ES-I3 (cell line): ENCODE results near the gene FDXR.

ENCODE experiments used
- H3K36me3 ChIP-seq: 2 replicates; pipeline ENCODE4 v1.6.1; 2013; ENCODE audit warnings: mild to moderate bottlenecking, low read length, control low read depth, moderate library complexity; ENCODE audit not compliant: insufficient read depth
- H3K4me1 ChIP-seq: 2 replicates; pipeline ENCODE4 v1.6.1; 2013; ENCODE audit warnings: mild to moderate bottlenecking, control low read depth, low read length; ENCODE audit not compliant: insufficient read depth
- H3K9ac ChIP-seq: 2 replicates; pipeline ENCODE4 v1.6.1; 2013; ENCODE audit warnings: low read depth, mild to moderate bottlenecking, low read length, moderate library complexity
- H3K9me3 ChIP-seq: 2 replicates; pipeline ENCODE4 v1.6.1; 2013; ENCODE audit warnings: mild to moderate bottlenecking, low read length, moderate library complexity; ENCODE audit not compliant: control insufficient read depth, insufficient read depth

FDXR gene

DNA sequence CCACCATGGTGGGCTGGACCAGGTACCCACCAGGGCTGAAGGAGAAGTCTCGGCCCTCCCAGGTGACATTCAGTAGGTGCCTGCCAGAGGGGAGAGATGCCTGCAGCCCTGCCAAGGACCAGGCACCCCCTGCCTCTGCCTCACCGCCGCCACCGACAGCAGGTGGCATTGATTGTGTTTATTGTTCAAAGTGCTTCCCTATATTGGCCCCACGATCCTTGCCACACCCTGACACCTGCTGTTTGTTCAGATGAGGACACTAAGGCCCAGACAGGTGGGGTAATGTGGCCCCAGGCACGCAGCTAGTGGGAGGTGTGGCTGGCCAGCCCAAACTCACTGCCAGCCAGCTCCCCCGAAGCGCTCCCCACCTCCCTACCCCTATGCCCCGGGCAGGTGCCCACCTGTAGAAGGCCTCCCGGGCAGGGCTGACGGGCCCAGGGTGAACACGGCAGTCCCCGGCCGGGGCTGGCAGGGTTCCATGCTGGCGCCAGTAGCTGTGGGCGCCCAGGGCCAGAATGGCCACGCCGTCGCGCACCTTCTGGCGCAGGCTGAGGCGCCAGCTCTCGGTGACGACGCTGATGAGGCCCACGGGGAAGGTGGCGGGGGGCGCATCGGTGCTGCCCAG lies 21.1 kb downstream of the FDXR start:
- Histone ChIP-seq H3K4me1 (0 out of 2 replicates have a peak, but pooled peaks cover 3% of the 10 kb centered on the region), H3K9ac (no peak overlapping the region), H3K9me3 (no peaks in the 10 kb centered on the region), H3K36me3 (no peaks in the 10 kb centered on the region)

DNA sequence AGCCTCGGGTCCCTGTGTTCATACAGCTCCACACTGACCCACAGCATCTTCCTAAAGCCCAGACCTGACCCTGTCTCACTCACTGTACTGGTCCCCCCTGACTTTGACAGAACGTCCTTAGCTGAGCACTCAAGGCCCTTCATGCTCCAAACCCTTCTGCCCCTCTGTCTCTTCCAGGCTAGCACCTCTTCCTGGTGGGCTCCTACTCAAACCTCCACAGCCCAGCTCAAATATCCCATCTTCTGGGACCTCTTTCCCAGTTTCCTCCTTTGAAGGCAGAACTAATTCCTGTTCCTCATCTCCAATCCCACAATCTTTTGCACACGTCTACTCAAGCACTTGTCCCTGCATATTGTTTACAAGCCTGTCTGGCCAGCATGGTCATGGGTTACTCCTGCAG lies 21.9 kb downstream of the FDXR start:
- H3K4me1 ChIP-seq = 0 out of 2 replicates have a peak, but pooled peaks cover 3% of the 10 kb centered on the region
- no peaks in the 10 kb centered on the region for H3K9me3 ChIP-seq
- H3K9ac ChIP-seq = no peak overlapping the region
- H3K36me3 ChIP-seq = no peaks in the 10 kb centered on the region

DNA sequence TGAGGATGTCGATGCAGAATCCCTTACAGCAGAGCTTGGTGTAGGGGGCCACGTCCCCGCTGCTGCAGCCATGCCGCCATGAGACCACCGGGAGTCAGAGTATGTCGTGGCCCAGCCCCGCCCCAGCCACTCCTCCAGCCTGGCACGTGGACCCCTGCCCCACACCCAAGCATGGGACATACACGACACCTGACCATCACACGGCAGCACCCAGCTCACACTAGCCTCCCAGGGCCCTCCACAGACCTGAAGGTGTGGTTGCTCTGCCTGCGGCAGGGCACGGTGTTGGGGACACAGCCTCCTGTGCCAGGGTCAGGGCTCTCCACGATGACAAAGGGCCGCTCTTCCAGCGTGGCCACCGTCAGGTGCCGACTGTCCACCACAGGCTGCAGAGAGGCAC lies 22.5 kb downstream of the FDXR start:
- 0 out of 2 replicates have a peak, but pooled peaks cover 3% of the 10 kb centered on the region for H3K4me1 ChIP-seq
- no peak overlapping the region for H3K9ac ChIP-seq
- H3K9me3 ChIP-seq = no peaks in the 10 kb centered on the region
- no peaks in the 10 kb centered on the region for H3K36me3 ChIP-seq

DNA sequence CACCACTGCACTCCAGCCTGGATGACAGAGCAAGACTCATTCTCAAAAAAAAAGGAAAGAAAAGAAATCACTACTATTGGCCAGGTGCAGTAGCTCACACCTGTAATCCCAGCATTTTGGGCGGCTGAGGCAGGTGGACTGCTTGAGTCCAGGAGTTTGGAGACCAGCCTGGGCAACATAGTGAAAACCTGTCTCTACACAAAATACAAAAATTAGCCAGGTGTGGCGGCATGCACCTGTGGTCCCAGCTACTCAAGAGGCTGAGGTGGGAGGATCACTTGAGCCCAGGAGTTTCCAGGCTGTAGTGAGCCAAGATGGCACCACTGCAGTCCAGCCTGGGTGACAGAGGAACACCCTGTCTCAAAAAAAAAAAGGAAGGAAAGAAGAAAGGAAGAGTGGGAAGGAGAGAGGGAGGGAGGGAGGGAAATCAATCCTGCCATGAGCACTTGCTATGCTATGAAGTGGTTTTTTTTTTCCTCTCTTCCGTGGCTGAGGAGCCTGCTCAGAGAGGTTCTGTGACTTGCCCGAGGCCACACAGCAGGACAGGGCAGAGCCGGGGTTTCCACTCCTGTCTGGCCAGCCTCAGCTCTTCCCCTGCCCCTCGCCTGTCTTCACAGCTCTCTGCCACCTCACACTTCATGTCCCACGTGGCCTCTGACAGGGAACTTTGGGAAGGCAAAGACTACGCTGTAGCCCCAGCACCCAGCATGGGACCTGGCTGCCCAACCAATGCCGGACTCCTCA lies 24.0 kb downstream of the FDXR start:
- H3K4me1 ChIP-seq = 0 out of 2 replicates have a peak, but pooled peaks cover 3% of the 10 kb centered on the region
- no peaks in the 10 kb centered on the region for H3K9me3 ChIP-seq
- no peak overlapping the region for H3K9ac ChIP-seq
- H3K36me3 ChIP-seq = no peaks in the 10 kb centered on the region

DNA sequence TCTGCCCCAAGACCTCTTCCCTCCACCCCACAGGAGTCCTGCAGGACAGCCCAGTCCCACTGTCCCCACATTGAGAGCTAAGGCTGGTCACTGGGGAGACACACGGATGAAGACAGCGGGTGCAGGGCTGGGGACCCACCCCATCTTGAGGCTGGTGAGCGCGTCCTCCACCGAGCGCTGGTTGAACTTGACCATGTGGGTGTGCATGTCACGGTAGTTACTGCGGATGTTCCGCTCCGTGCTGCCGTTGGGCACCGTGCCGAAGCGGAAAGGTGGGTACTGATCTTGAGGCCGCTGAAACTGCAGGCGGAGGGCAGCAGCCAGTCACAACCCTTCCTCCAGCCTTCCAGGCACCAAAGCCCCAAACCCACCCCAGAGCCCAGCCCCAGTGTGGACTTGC lies 26.2 kb downstream of the FDXR start:
- H3K4me1 ChIP-seq = peaks cover 6% of the 10 kb centered on the region; the same call in 1 of the 2 replicates
- H3K36me3 ChIP-seq = no peaks in the 10 kb centered on the region
- H3K9me3 ChIP-seq = no peaks in the 10 kb centered on the region
- H3K9ac ChIP-seq = no peak overlapping the region

DNA sequence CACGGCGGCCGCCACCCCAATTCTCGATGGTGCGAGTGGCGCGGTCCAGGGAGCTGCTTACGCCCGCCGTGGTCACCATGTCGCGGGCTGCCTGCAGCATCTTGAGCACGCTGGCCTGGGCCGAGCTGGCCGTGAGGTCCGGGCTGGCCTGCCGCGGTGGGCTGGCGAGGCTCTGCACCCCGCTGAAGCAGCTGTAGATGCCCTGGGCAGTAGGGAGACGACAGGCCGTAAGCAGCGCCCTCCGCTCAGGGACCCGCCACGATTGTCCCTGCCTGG lies 29.5 kb downstream of the FDXR start:
- Histone ChIP-seq H3K36me3 (no peaks in the 10 kb centered on the region), H3K9ac (peak overlapping the region; percentile 73; the same call in 1 of the 2 replicates), H3K4me1 (peaks cover 21% of the 10 kb centered on the region), H3K9me3 (no peaks in the 10 kb centered on the region)

DNA sequence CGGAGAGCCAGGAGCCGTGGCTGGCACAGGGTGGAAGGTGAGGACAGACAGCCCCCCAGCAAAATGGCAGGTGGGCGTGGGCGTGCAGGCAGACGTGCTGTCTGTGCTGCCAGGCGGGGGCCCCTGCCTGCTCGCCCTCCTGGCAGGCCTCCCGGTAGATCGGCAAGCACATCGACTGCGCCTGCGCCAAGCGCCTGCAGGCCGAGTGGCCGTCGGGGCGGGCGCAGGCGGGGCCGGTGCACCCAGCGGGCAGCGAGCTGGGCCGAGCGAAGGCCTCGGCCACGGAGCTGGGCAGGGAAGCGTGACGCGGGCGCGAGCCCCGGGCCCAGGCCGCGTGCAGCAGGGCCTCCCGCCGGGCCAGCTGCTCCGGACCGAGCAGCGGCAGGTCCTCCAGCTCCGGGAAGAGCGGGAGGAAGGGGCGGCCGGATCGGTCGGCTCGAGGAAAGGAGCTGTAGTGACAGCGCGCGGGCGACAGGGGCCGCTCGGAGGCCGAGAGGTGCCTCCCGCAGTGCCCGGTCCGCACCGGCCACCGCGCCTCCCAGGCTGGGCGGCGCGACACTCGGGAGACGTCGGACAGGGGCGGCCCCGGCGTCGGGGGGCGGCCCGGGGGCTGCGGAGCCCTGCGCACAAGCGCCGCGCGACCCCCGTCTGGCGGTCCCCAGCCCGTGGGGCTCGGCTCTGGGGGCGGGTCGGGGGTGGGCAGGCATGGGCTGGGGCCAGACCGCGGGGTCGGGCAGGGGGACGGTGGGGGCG lies 30.0 kb downstream of the FDXR start:
- no peaks in the 10 kb centered on the region for H3K9me3 ChIP-seq
- H3K36me3 ChIP-seq = no peaks in the 10 kb centered on the region
- peaks cover 21% of the 10 kb centered on the region for H3K4me1 ChIP-seq
- peak overlapping the region; percentile 73 for H3K9ac ChIP-seq

DNA sequence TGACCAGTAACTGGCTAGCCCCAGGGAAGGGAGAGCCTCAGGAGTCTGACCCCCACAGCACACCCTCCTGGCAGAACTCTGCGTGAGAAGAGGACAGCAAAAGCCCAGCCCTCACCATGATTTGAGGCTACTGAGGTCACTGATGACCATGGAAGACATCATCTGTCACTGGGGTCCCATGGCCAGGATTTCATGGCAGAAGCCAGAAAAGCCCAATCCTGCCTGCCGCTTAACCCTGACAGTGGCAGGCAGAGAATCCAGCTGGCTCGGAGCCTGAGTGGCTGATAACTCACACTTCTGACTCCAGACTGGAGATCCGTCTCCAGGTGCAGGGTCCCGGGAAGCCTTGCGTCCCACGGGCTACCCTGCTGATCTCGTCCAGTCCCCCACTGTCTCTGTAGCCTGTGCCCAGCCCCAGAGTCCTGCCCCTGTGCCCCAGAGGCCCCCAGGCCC lies 30.6 kb downstream of the FDXR start:
- H3K9me3 ChIP-seq = no peaks in the 10 kb centered on the region
- H3K4me1 ChIP-seq = peaks cover 21% of the 10 kb centered on the region
- H3K9ac ChIP-seq = peak overlapping the region; percentile 73; the same call in 1 of the 2 replicates
- no peaks in the 10 kb centered on the region for H3K36me3 ChIP-seq

DNA sequence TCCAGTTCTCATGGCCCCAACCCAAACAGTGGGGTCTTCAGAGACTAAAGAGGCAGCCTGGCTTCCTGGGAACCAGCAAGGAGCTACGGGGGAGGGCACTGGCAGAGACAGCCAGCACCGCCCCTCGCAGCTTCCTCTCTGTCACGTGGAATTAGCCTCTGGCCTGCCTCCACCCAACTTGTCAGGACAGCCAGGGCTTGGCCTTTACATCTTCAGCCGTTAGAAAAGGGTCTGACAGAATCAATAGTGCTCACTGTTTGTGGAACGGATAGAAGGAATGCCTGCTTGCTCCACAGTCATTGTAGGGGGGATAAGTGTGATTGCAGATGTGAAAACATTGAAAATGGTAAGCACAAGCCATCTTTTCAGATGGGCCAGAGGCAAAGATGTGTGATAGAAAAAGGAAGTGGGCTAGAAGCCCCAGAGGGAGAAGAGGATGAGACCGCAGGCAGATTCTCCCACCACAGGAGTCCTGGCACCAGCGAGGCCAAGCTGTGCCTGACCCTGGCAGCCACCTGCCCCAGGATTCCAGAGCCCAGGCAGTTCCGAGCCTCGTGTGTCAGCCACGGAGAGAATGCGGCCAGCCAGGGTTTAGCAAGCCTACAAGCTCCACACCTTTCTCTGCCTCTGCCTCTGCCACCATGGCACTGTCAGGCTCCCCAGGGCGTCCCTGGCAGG lies 31.7 kb downstream of the FDXR start:
- H3K36me3 ChIP-seq = no peaks in the 10 kb centered on the region
- no peaks in the 10 kb centered on the region for H3K9me3 ChIP-seq
- peaks cover 21% of the 10 kb centered on the region for H3K4me1 ChIP-seq
- H3K9ac ChIP-seq = no peak overlapping the region

DNA sequence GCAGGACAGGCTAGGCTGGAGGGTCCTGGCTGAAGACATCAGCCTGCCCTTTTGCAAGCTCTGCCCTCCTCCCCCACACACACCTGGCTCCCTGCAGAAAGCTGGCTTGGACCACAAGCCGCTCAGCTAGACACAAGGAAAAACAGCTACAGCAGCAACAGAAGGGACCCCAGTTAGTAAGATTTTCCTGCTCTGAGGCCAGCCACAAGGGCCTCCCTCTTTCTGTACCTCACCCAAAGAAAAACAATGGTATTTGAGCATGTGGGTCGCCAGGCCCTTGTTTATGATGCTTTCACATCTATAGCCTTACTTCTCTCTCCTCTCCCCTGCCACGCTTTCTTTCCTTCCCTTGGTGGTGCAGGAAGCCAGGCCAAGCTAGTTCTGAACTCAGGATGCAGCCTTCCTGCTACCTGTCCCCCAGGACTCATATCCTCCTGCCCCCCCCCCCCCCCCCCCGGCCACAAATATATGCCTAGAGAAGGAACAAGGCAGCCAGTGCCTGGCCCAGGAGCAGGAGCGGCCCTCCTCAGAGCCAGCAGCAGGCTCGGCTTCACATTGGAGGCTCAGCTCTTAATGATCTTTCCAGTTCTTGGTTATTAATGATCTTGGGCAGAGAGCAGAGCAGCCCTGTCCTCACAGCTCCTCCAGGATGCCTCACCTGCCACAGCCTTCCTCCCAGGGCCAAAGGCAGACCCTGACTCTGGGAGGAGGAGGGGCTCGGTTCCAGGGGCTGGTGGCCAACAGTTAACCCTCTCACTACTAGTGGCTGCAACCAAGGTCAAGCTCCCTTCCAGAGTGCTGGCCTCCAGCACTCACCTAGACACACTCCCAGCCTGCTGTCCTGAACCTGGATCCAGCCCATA lies 32.6 kb downstream of the FDXR start:
- peaks cover 21% of the 10 kb centered on the region for H3K4me1 ChIP-seq
- no peaks in the 10 kb centered on the region for H3K36me3 ChIP-seq
- H3K9ac ChIP-seq = no peak overlapping the region

DNA sequence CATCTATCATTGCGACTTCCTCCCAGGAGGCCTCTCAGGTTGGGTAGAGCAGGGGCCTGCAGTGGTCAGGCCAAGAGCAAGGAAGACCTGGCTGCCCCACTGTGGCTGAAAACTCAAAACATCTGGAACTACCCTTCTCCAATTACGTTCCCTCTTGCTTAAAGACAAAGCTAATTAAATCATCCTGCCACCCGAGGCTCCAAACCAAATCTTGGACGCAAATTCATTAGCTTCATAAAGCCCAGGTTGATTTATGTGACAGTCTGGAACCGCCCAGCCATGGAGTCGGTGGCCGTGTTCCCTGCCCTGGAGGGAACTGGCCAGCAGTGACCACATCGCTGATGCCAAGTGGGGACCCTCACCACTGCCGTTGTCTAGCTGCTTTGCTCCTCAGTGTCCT lies 34.5 kb downstream of the FDXR start:
- Histone ChIP-seq H3K36me3 (no peaks in the 10 kb centered on the region), H3K4me1 (peaks cover 21% of the 10 kb centered on the region), H3K9me3 (no peaks in the 10 kb centered on the region), H3K9ac (no peak overlapping the region)

More for the DNA sequence above, 32.6 kb downstream of the FDXR start:
- no peaks in the 10 kb centered on the region for H3K9me3 ChIP-seq

DNA sequence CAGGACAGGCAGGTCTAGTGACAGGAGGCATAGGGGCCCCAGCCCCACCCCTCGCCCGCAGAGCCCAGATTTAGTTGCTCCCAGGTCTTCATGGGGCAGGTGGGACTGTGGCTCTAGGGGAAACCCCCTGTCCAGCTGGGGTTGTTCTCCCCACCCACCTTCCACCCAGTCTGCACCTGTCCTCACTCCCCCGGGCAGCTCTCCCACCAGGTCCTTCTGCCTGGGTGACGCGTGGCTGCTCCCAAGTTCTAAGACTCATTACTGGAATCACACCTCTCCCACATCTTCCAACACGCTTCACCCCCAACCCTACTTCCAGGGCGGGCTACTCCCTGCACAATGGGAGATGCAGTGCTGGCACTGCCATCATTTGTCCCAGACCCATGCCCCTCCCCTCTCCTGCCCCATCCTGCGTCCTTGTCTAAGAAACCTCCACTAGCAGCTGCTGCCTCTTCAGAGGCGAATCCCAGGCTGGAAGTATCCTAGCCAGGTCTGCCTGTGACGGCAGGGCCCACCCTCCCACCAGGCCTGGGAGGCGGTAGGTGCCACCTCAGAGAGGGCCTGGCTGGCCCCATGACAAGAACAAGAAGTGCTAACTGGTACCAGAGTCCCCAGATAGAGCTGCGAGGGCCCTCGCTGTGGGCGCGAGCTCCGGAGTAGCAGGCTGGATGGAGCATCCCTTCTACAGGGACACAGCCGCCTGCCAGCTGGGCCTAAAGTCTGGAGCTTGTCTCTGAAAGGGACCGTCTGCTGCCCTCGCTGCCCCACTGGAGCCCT lies 35.9 kb downstream of the FDXR start:
- H3K4me1 ChIP-seq = peaks cover 16% of the 10 kb centered on the region
- H3K9me3 ChIP-seq = no peaks in the 10 kb centered on the region
- H3K36me3 ChIP-seq = no peaks in the 10 kb centered on the region
- no peak overlapping the region for H3K9ac ChIP-seq

DNA sequence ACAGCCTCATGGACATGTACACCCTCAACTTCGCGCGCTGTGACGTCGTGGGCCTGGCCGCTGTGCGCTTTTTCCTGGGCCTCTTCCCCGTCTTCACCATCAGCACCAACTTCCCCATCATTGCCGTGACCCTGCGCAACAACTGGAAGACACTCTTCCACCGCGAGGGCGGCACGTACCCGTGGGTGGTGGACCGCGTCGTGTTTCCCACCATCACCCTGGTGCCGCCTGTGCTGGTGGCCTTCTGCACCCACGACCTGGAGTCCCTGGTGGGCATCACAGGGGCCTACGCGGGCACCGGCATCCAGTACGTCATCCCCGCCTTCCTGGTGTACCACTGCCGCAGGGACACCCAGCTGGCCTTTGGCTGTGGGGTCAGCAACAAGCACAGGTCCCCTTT lies 36.6 kb downstream of the FDXR start:
- no peaks in the 10 kb centered on the region for H3K9me3 ChIP-seq
- H3K36me3 ChIP-seq = no peaks in the 10 kb centered on the region
- peaks cover 15% of the 10 kb centered on the region for H3K4me1 ChIP-seq
- H3K9ac ChIP-seq = no peak overlapping the region
